GM10248 (cell line): ENCODE measurements around the gene ACVRL1.

ENCODE experiments used
- CTCF ChIA-PET: fragments of 300-600 bp; sonication (Branson Sonifier 250); formaldehyde crosslinking; extraction: SDS; loops from one replicate; lab custom pipeline; 2021; ENCODE audit warnings: antibody characterized with exemption; lab: Yijun Ruan, JAX
- POLR2A ChIA-PET: fragments of 350-650 bp; sonication (Branson Sonifier 250); formaldehyde crosslinking; extraction: SDS; loops from one replicate; lab custom pipeline; 2020; ENCODE audit warnings: antibody characterized with exemption; lab: Yijun Ruan, JAX
- DNase-seq: peaks from one replicate; pipeline ENCODE4 v3.0.0; 2012; ENCODE audit errors: extremely low spot score
- TF ChIP-seq, protein P1 (sequence below): IDR thresholded peaks from 2 replicates; pipeline ENCODE4 v1.5.1; 2012; ENCODE audit warnings: mild to moderate bottlenecking, low read depth; ENCODE audit errors: extremely low read depth, missing control alignments, control extremely low read depth

ACVRL1 gene

GRCh38 chr12:51888316-51889215 is 18.7 kb upstream of the ACVRL1 start:
- TF ChIP-seq, protein P1, sequence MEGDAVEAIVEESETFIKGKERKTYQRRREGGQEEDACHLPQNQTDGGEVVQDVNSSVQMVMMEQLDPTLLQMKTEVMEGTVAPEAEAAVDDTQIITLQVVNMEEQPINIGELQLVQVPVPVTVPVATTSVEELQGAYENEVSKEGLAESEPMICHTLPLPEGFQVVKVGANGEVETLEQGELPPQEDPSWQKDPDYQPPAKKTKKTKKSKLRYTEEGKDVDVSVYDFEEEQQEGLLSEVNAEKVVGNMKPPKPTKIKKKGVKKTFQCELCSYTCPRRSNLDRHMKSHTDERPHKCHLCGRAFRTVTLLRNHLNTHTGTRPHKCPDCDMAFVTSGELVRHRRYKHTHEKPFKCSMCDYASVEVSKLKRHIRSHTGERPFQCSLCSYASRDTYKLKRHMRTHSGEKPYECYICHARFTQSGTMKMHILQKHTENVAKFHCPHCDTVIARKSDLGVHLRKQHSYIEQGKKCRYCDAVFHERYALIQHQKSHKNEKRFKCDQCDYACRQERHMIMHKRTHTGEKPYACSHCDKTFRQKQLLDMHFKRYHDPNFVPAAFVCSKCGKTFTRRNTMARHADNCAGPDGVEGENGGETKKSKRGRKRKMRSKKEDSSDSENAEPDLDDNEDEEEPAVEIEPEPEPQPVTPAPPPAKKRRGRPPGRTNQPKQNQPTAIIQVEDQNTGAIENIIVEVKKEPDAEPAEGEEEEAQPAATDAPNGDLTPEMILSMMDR: no peak
- DNase-seq: peak; percentile 20
- CTCF ChIA-PET: interaction anchor here (1.1 to 2.1 kb wide), 5 partner anchors 10 to 93 kb away, joined by 3 to 7 read pairs (median 4); partner anchors contain the start of gene ACVRL1
- POLR2A ChIA-PET: no interaction called here

DNA sequence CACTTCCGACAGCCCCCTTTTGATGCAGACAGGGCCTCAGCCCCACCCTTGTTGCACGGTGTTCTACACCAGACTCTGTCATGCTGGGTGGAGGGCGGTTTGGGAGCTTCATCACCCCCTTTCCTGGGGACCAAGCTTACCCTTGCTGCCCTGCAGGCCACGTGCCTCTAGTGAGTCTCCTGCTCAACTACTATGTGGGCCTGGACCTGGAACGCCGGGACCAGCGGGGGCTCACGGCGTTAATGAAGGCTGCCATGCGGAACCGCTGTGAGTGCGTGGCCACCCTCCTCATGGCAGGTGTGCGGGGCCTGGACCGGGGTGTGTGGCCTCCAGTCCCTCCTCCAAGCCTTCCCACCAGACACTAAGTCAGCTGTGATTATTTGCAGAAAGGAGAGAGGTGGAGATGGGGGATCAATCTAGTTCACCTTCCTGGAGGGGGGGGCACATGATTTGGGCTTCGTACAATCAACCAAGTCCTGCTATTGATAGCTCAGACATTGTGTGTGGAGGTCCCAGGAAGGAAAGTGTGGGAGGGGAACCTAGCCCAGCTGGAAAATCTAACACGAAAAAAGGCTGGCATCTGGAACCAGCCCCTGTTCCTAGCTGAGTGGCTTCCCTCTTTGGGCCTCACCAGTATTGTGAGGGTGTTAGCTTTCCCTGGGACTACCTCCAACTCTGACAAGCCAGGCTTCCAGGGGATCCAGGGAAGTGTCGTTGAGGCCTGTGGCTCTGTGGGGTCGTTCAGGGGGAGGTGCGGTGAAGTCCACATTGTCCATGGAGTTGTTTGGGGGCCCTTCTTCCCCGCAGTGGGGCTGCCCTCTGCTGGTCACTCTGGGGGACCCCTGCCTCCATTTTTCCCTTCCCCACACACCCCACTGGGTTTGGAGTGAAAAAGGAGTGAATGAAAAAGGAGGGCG is 17.8 kb upstream of the ACVRL1 start:
- DNase-seq: no peak
- POLR2A ChIA-PET: no interaction called here
- CTCF ChIA-PET: interaction anchor here (0.7 to 2.1 kb wide), 5 partner anchors 9 to 92 kb away, joined by 3 to 7 read pairs (median 4); partner anchors contain the start of gene ACVRL1
- TF ChIP-seq, protein P1: no peak

DNA sequence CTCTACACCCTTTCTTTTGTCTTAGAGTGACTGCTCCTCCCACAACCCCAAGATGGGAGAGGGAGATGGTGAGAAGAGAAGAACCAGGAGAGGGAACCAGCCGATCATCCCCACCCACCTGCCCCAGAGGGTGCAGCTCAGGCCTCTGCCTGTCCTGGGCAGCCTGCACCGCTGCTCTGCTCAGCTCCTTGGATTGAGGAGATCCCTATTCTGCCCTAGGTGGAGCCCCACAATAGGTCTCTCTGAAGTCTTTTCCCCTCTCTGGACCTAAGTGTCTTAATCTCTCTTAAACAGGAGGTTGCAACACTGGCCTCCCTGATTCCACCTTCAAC is 17.2 kb upstream of the ACVRL1 start:
- CTCF ChIA-PET: interaction anchor here (1.5 kb wide), 1 partner anchor 15 kb away, joined by 4 read pairs; no protein-coding TSS in a partner anchor

DNA sequence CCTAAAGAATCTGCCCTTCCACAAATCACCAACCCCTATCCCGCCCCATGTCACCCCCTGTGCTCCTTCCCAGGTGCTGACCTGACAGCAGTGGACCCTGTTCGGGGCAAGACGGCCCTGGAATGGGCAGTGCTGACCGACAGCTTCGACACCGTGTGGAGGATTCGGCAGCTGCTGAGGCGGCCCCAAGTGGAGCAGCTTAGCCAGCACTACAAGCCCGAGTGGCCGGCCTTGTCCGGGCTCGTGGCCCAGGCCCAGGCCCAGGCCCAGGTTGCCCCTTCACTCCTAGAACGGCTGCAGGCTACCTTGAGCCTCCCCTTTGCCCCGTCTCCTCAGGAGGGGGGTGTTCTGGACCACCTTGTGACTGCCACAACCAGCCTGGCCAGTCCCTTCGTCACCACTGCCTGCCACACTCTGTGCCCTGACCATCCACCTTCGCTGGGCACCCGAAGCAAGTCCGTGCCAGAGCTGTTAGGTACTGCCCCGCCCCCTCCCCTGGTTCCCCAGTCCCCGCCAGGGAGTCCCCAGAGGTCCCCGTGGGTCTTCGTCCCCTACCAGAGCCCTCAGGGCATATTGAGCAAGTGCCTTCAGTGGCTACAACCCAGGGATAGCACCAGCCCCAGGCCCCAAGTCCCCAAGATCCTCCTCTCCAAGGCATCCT is 16.7 kb upstream of the ACVRL1 start:
- ChIA-PET POLR2A (no interaction called here), CTCF (interaction anchor here (1.5 kb wide), 1 partner anchor 16 kb away, joined by 4 read pairs; no protein-coding TSS in a partner anchor)
- TF ChIP-seq, protein P1: no peak
- no peak for DNase-seq

More for the DNA sequence above, 17.2 kb upstream of the ACVRL1 start:
- DNase-seq: no peak
- TF ChIP-seq, protein P1: no peak
- POLR2A ChIA-PET: no interaction called here

- POLR2A ChIA-PET: no interaction called here
- TF ChIP-seq, protein P1: peak; percentile 12
- CTCF ChIA-PET: interaction anchor here (0.7 to 1.0 kb wide), 2 partner anchors 27 to 128 kb away, joined by 3 read pairs; no protein-coding TSS in a partner anchor
- no peak for DNase-seq
Measured at GRCh38 chr12:51891843-51892242, 15.5 kb upstream of the ACVRL1 start.

DNA sequence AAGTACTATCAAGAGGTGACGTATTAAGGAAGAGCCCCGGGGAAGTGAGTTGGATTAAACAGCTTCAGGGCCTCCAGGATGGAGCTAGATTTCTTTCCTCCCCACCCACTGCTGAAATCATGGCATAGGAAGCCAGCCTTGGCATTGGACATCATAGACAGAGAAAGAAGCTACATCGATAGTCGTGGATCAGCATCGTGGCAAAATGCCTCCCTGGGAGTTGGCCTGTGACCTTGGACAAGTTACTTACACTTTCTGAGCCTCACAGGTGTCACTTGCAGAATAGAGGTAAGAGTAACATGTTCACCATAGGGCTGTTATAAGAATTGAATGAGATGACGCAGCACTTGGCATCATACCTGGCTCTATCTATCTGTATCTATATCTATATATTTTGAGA is 13.5 kb upstream of the ACVRL1 start:
- no peak for DNase-seq
- ChIA-PET CTCF (interaction anchor here (1.0 to 1.5 kb wide), 5 partner anchors 18 to 131 kb away, joined by 3 to 4 read pairs (median 4); no protein-coding TSS in a partner anchor), POLR2A (no interaction called here)
- TF ChIP-seq, protein P1: no peak
